Mucosa of gallbladder (tissue), 1 donor: ENCODE data around the gene TMEM266. TPM values are rescaled to one million over a fixed set of nuclear protein-coding genes. Genes with fewer than 3 reads are reported as not detected.

Experiments
- DNase-seq: peaks from one replicate; pipeline ENCODE4 v3.0.0-alpha.2; 2020; ENCODE audit warnings: low spot score
- total RNA-seq: library from RNA; stranded (reverse); gene quantifications from one replicate; pipeline ENCODE4 v1.2.1, GENCODE V29; 2021
- donor health status: DM: no; HTN: no; CAD: no.

Gene TMEM266
- total RNA-seq, 1 donor from 2014 or later, result 0.26 TPM

GRCh38 chr15:76201536-76202255 lies 141.9 kb downstream of the TMEM266 start:
- DNase-seq, result no peak

- no peak for DNase-seq
Observed at GRCh38 chr15:76203346-76204108, 143.7 kb downstream of the TMEM266 start.

GRCh38 chr15:76204109-76204845 lies 144.5 kb downstream of the TMEM266 start:
- DNase-seq, result no peak

GRCh38 chr15:76204916-76205460 lies 145.2 kb downstream of the TMEM266 start:
- no peak for DNase-seq

- peak; percentile 89 for DNase-seq
Observed at GRCh38 chr15:76206325-76206976, 146.7 kb downstream of the TMEM266 start.

GRCh38 chr15:76208084-76208785 lies 148.4 kb downstream of the TMEM266 start:
- no peak for DNase-seq

GRCh38 chr15:76208786-76209424 lies 149.1 kb downstream of the TMEM266 start:
- no peak for DNase-seq

- DNase-seq, result no peak
Observed at GRCh38 chr15:76209523-76209922, 149.7 kb downstream of the TMEM266 start.

GRCh38 chr15:76209942-76210341 lies 150.2 kb downstream of the TMEM266 start:
- no peak for DNase-seq

GRCh38 chr15:76215634-76216033 lies 155.8 kb downstream of the TMEM266 start:
- DNase-seq, result no peak

- DNase-seq, result no peak
Observed at GRCh38 chr15:76217029-76217881, 157.5 kb downstream of the TMEM266 start.

- DNase-seq, result no peak
Observed at GRCh38 chr15:76217882-76218217, 158.1 kb downstream of the TMEM266 start.

- DNase-seq, result no peak
Observed at GRCh38 chr15:76221085-76221767, 161.4 kb downstream of the TMEM266 start.

GRCh38 chr15:76222159-76222558 lies 162.4 kb downstream of the TMEM266 start:
- no peak for DNase-seq

- DNase-seq, result no peak
Observed at GRCh38 chr15:76223521-76223920, 163.7 kb downstream of the TMEM266 start.

GRCh38 chr15:76229266-76229665 lies 169.5 kb downstream of the TMEM266 start:
- no peak for DNase-seq

GRCh38 chr15:76233921-76234320 lies 174.1 kb downstream of the TMEM266 start:
- no peak for DNase-seq

GRCh38 chr15:76234337-76234889 lies 174.6 kb downstream of the TMEM266 start:
- DNase-seq, result no peak
